HG03565 (cell line): ENCODE results near the gene MYH1.
"Not testable (repeated sequence)": the region's sequence is repeated elsewhere in the genome, so short reads cannot be mapped to it uniquely, and the experiment has no call there.

Experiments
- ATAC-seq: cut with Tn5 transposase; IDR thresholded peaks from one replicate; pipeline ENCODE4 v1.9.1; 2021; ENCODE audit warnings: mild to moderate bottlenecking, moderate library complexity; ENCODE audit not compliant: unreplicated experiment

The MYH1 gene

GRCh38 chr17:10518271-10519037 lies at the start of gene MYH1:
MYH1 (minus strand) TSS chr17:10518542; CDS start chr17:10516642, 1,900 bp downstream.
- ATAC-seq = no peak

- ATAC-seq = no peak
These were observed 45.8 kb upstream of the MYH1 start for GRCh38 chr17:10563991-10564660.

- ATAC-seq = no peak
These were observed 39.7 kb upstream of the MYH1 start for GRCh38 chr17:10558049-10558448.

- ATAC-seq = no peak
These were observed 39.1 kb upstream of the MYH1 start for GRCh38 chr17:10557422-10557821.

- no peak for ATAC-seq
These were observed 38.1 kb upstream of the MYH1 start for GRCh38 chr17:10556301-10557005.

GRCh38 chr17:10550014-10550413 lies 31.7 kb upstream of the MYH1 start:
- no peak for ATAC-seq

GRCh38 chr17:10549096-10549842 lies 30.9 kb upstream of the MYH1 start, which contains the start of gene MYH2:
MYH2 (minus strand) TSS chr17:10549658; CDS start chr17:10547920, 1,738 bp downstream.
- ATAC-seq = no peak

GRCh38 chr17:10547351-10547750 lies 29.0 kb upstream of the MYH1 start:
- ATAC-seq = no peak

- not testable (repeated sequence) for ATAC-seq
These were observed 25.1 kb upstream of the MYH1 start for GRCh38 chr17:10543486-10543885.

GRCh38 chr17:10541179-10541578 lies 22.8 kb upstream of the MYH1 start:
- ATAC-seq = not testable (repeated sequence)

GRCh38 chr17:10532026-10532425 lies 13.7 kb upstream of the MYH1 start:
- no peak for ATAC-seq

GRCh38 chr17:10527419-10527818 lies 9.1 kb upstream of the MYH1 start:
- ATAC-seq = no peak

GRCh38 chr17:10526517-10526916 lies 8.2 kb upstream of the MYH1 start:
- no peak for ATAC-seq

GRCh38 chr17:10523064-10523463 lies 4.7 kb upstream of the MYH1 start:
- ATAC-seq = no peak

GRCh38 chr17:10521949-10522348 lies 3.6 kb upstream of the MYH1 start:
- no peak for ATAC-seq

GRCh38 chr17:10516638-10517037 lies 1.7 kb downstream of the MYH1 start:
- no peak for ATAC-seq

GRCh38 chr17:10516065-10516464 lies 2.3 kb downstream of the MYH1 start:
- no peak for ATAC-seq

GRCh38 chr17:10513299-10514067 lies 4.9 kb downstream of the MYH1 start:
- ATAC-seq = no peak

GRCh38 chr17:10512856-10513255 lies 5.5 kb downstream of the MYH1 start:
- ATAC-seq = no peak

GRCh38 chr17:10499950-10500349 lies 18.4 kb downstream of the MYH1 start:
- no peak for ATAC-seq
